ENCODE measurements around the gene GLYR1. TPM values are rescaled to one million over a fixed set of nuclear protein-coding genes. Genes with fewer than 3 reads are reported as not detected.

Gene GLYR1
- total RNA-seq, 1 experiment from 2014 or later = 117 TPM

DNA sequence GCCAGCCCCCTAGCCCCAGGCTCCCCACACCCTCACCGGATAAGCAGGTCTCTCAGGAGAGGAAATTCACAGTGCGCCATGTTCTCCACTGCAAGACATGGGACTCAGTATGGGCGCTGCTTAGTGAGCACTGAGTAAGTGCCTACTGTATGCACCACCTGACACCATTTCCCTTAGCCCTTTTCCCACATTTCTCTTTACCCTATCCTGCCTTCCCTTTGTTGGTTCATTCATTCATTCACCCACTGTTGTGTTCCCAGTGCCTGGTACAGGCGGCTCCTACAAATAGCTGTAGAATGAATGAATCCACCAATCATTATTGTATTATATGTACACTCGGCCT lies 69.1 kb downstream of the GLYR1 start:
- Mint-ChIP-seq H3K36me3 (ENCODE audit: insufficient read depth, unreplicated experiment) (no peaks in the 10 kb centered on the region), H3K27me3 (ENCODE audit: insufficient read depth, unreplicated experiment) (no peaks in the 10 kb centered on the region), H3K4me1 (ENCODE audit: low read depth, unreplicated experiment) (peaks cover 7% of the 10 kb centered on the region), H3K27ac (ENCODE audit: unreplicated experiment) (no peak overlapping the region), H3K9me3 (ENCODE audit: unreplicated experiment) (no peaks in the 10 kb centered on the region), H3K4me3 (ENCODE audit: unreplicated experiment) (no peak overlapping the region)
- Histone ChIP-seq H3K4me3 (ENCODE audit: low read depth, low read length) (no peak overlapping the region), H3K36me3 (ENCODE audit: control insufficient read depth, insufficient read depth, low read length) (no peaks in the 10 kb centered on the region), H3K27me3 (replicated peaks; ENCODE audit: control insufficient read depth, insufficient read depth, low read length) (no peaks in the 10 kb centered on the region), H3K4me1 (no peaks in the 10 kb centered on the region), H3K9me3 (no peaks in the 10 kb centered on the region)
- BruUV-seq (replicated peaks) = no TSS peak
- POLR2A ChIA-PET = no interaction called here
- intact Hi-C loops (cut with micrococcal nuclease; ENCODE audit: unreplicated experiment) = no loop called here
- CTCF ChIA-PET = no interaction called here
- no peak for DNase-seq
- TF ChIP-seq CTCF (IDR thresholded peaks at IDR 0.05; ENCODE audit: insufficient read depth in 1 of 2, low read depth in 1 of 2, low read length in 1 of 2, severe bottlenecking in 1 of 2, unreplicated experiment in 1 of 2) = no peak

DNA sequence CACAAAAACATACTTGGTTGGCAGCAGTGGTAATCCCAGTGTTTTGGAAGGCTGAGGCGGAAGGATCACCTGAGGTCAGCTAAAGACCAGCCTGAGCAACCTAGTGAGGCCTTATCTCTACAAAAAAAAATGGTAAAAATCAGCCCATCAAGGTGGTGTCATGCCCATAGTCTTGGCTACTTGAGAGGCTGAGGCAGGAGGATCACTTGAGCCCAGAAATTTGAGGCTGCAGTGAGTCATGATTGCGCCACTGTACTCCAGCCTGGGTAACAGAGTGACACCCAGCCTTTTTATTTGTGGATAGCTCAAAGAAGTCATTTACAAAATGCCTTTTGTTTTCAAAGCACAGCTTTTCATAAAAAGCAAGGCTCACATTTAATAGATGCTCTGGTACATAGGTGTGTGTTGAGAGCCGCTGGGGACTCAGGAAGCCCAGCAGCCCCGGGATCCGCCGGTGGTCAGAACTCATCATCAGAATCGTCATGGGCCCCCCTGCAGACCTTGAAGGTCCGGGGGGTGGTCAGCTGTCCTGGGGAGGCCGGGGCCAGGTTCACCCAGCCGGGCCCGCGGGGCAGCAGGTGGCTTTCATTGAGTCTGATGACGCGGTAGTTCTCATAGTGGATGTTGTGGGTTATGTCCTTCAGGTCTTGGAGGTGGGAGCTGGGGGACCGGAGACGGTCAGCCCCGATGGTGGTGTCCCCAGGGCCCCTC lies 69.6 kb downstream of the GLYR1 start:
- DNase-seq = no peak
- TF ChIP-seq CTCF (IDR thresholded peaks at IDR 0.05; ENCODE audit: insufficient read depth in 1 of 2, low read depth in 1 of 2, low read length in 1 of 2, severe bottlenecking in 1 of 2, unreplicated experiment in 1 of 2) = no peak
- BruUV-seq (replicated peaks) = no TSS peak
- Mint-ChIP-seq H3K4me3 (ENCODE audit: unreplicated experiment) (no peak overlapping the region), H3K36me3 (ENCODE audit: insufficient read depth, unreplicated experiment) (no peaks in the 10 kb centered on the region), H3K27me3 (ENCODE audit: insufficient read depth, unreplicated experiment) (no peaks in the 10 kb centered on the region), H3K4me1 (ENCODE audit: low read depth, unreplicated experiment) (peaks cover 7% of the 10 kb centered on the region), H3K9me3 (ENCODE audit: unreplicated experiment) (no peaks in the 10 kb centered on the region), H3K27ac (ENCODE audit: unreplicated experiment) (no peak overlapping the region)
- ChIA-PET CTCF (no interaction called here), POLR2A (no interaction called here)
- H3K4me1 ChIP-seq = no peaks in the 10 kb centered on the region
- H3K36me3 ChIP-seq (ENCODE audit: control insufficient read depth, insufficient read depth, low read length) = no peaks in the 10 kb centered on the region
- no peak overlapping the region for H3K4me3 ChIP-seq (ENCODE audit: low read depth, low read length)
- no peaks in the 10 kb centered on the region for H3K9me3 ChIP-seq
- intact Hi-C loops (cut with micrococcal nuclease; ENCODE audit: unreplicated experiment) = no loop called here
- H3K27me3 ChIP-seq (replicated peaks; ENCODE audit: control insufficient read depth, insufficient read depth, low read length) = no peaks in the 10 kb centered on the region

GRCh38 chr16:4776141-4776705 lies 70.9 kb downstream of the GLYR1 start:
- Histone ChIP-seq H3K4me1 (no peaks in the 10 kb centered on the region), H3K27me3 (replicated peaks; ENCODE audit: control insufficient read depth, insufficient read depth, low read length) (no peaks in the 10 kb centered on the region), H3K9me3 (no peaks in the 10 kb centered on the region), H3K4me3 (ENCODE audit: low read depth, low read length) (no peak overlapping the region), H3K36me3 (ENCODE audit: control insufficient read depth, insufficient read depth, low read length) (no peaks in the 10 kb centered on the region)
- no peak for TF ChIP-seq CTCF (IDR thresholded peaks at IDR 0.05; ENCODE audit: insufficient read depth in 1 of 2, low read depth in 1 of 2, low read length in 1 of 2, severe bottlenecking in 1 of 2, unreplicated experiment in 1 of 2)
- ChIA-PET CTCF (no interaction called here), POLR2A (no interaction called here)
- H3K27me3 Mint-ChIP-seq (ENCODE audit: insufficient read depth, unreplicated experiment) = no peaks in the 10 kb centered on the region
- H3K4me1 Mint-ChIP-seq (ENCODE audit: low read depth, unreplicated experiment) = peaks cover 7% of the 10 kb centered on the region
- no peak for DNase-seq
- H3K36me3 Mint-ChIP-seq (ENCODE audit: insufficient read depth, unreplicated experiment) = no peaks in the 10 kb centered on the region
- no peak overlapping the region for H3K4me3 Mint-ChIP-seq (ENCODE audit: unreplicated experiment)
- no peaks in the 10 kb centered on the region for H3K9me3 Mint-ChIP-seq (ENCODE audit: unreplicated experiment)
- no TSS peak for BruUV-seq (replicated peaks)
- H3K27ac Mint-ChIP-seq (ENCODE audit: unreplicated experiment) = no peak overlapping the region
- intact Hi-C loops (cut with micrococcal nuclease; ENCODE audit: unreplicated experiment) = no loop called here

Measured in Caco-2 (cell line).